Stimulated activated CD4-positive, alpha-beta T cell treated with anti-CD3 and anti-CD28 coated beads, Interleukin-2, amount 100 ng/mL, for 48 hours (primary cell): ENCODE results near the gene CERS5.

Experiments
- DNase-seq, 2 donors: peaks; one replicate each; pipeline ENCODE4 v3.0.0-alpha.2; 2020

The CERS5 gene

GRCh38 chr12:50167049-50167828 is at the start of gene CERS5:
Gene CERS5 (minus strand): TSS chr12:50167369. CDS start chr12:50167297, 72 bp downstream.
- peak; percentile 95 to 97 for DNase-seq

- DNase-seq: no peak
Observed at GRCh38 chr12:50215033-50215432, 47.9 kb upstream of the CERS5 start.

GRCh38 chr12:50214018-50214417 is 46.8 kb upstream of the CERS5 start:
- no peak for DNase-seq

- DNase-seq: no peak
Observed at GRCh38 chr12:50213439-50213838, 46.3 kb upstream of the CERS5 start.

GRCh38 chr12:50212071-50212467 is 44.9 kb upstream of the CERS5 start:
- no peak for DNase-seq

- no peak for DNase-seq
Observed at GRCh38 chr12:50211392-50212070, 44.4 kb upstream of the CERS5 start.

GRCh38 chr12:50207424-50207823 is 40.3 kb upstream of the CERS5 start:
- DNase-seq: no peak

GRCh38 chr12:50205648-50206047 is 38.5 kb upstream of the CERS5 start:
- DNase-seq: no peak

- no peak for DNase-seq
Observed at GRCh38 chr12:50203691-50204090, 36.5 kb upstream of the CERS5 start.

GRCh38 chr12:50201987-50202521 is 34.9 kb upstream of the CERS5 start:
- no peak for DNase-seq

GRCh38 chr12:50200552-50201273 is 33.5 kb upstream of the CERS5 start:
- no peak for DNase-seq

GRCh38 chr12:50198829-50199228 is 31.7 kb upstream of the CERS5 start:
- DNase-seq: no peak

- no peak for DNase-seq
Observed at GRCh38 chr12:50197297-50197727, 30.1 kb upstream of the CERS5 start.

GRCh38 chr12:50196537-50196936 is 29.4 kb upstream of the CERS5 start:
- no peak for DNase-seq

GRCh38 chr12:50195832-50196231 is 28.7 kb upstream of the CERS5 start:
- no peak for DNase-seq

- no peak for DNase-seq
Observed at GRCh38 chr12:50192908-50193307, 25.7 kb upstream of the CERS5 start.

- DNase-seq: no peak
Observed at GRCh38 chr12:50192236-50192635, 25.1 kb upstream of the CERS5 start.

GRCh38 chr12:50190859-50191258 is 23.7 kb upstream of the CERS5 start:
- no peak for DNase-seq

- peak in 1 of 2 donors; percentile 34 for DNase-seq
Observed at GRCh38 chr12:50188875-50189575, 21.9 kb upstream of the CERS5 start.

- DNase-seq: no peak
Observed at GRCh38 chr12:50188241-50188781, 21.1 kb upstream of the CERS5 start.

GRCh38 chr12:50187084-50187900 is 20.1 kb upstream of the CERS5 start:
- DNase-seq: no peak

GRCh38 chr12:50186681-50187080 is 19.5 kb upstream of the CERS5 start:
- DNase-seq: no peak
